Smooth muscle cell of bladder (primary cell): ENCODE data around the gene TEAD1. TPM values are rescaled to one million over a fixed set of nuclear protein-coding genes. Genes with fewer than 3 reads are reported as not detected.

Experiments used
- total RNA-seq: library from RNA; depleted of rRNA; stranded (reverse); fragments of >200 nt; gene quantifications from 2 replicates; pipeline ENCODE4 v1.2.3, GENCODE V29; 2014

TEAD1 gene
- total RNA-seq, result 59.0 and 75.5 TPM in 2 replicates

DNA sequence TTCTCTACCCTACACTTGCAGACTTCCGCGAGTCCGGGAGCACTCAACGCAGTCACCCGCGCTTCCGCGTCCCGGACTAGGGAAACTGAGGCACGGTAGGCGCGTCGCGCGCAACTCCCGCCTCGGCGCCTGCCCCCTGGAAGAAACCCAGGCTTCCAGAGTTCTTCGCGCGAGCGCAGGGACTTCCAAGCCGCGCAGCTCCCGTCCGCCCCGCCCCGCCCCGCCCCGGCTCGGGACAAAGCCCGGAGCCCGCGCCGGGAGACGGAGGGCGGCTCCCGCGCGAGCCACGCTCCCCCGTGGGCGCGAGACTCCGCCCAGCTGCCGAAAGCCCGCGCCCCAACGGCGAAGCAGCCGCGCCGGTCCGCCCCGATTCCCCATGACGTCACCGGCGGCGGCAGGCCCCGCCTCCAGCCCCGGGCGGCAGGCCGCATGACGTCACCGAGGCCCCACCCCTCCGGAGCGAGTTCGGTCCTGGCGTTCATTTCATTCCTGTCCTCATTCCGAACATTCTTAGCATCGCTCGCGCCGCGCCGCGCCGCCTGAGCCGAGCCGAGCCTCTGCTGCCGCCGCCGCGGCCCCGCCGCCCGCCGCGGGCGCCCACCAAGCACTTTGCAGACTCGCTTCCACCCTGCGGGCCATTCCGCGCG, at the start of gene TEAD1:
TEAD1 (plus strand) TSS at position 498 of the 647 bp plus-strand sequence.

